Measurements from ENCODE around the gene BUB1. TPM values are rescaled to one million over a fixed set of nuclear protein-coding genes. Genes with fewer than 3 reads are reported as not detected.

BUB1 gene
- total RNA-seq, 1 donor from 2014 or later: 7.3 TPM

GRCh38 chr2:110674620-110675555 lies 3.0 kb downstream of the BUB1 start:
- Mint-ChIP-seq H3K4me1 (ENCODE audit: unreplicated experiment) (peaks cover 37% of the 10 kb centered on the region), H3K4me3 (ENCODE audit: unreplicated experiment) (peak overlapping the region; percentile 47), H3K27me3 (ENCODE audit: unreplicated experiment) (no peaks in the 10 kb centered on the region), H3K9me3 (ENCODE audit: unreplicated experiment) (no peaks in the 10 kb centered on the region), H3K27ac (ENCODE audit: unreplicated experiment) (peak overlapping the region; percentile 88), H3K36me3 (ENCODE audit: unreplicated experiment) (peaks cover 2% of the 10 kb centered on the region)
- no peak for DNase-seq (ENCODE audit: extremely low spot score, unreplicated experiment)
- no peak for TF ChIP-seq CTCF (IDR thresholded peaks at IDR 0.05)

GRCh38 chr2:110673201-110673600 lies 4.7 kb downstream of the BUB1 start:
- no peak for TF ChIP-seq CTCF (IDR thresholded peaks at IDR 0.05)
- no peaks in the 10 kb centered on the region for H3K9me3 Mint-ChIP-seq (ENCODE audit: unreplicated experiment)
- H3K4me1 Mint-ChIP-seq (ENCODE audit: unreplicated experiment): peaks cover 25% of the 10 kb centered on the region
- no peak overlapping the region for H3K4me3 Mint-ChIP-seq (ENCODE audit: unreplicated experiment)
- no peak for DNase-seq (ENCODE audit: extremely low spot score, unreplicated experiment)
- H3K36me3 Mint-ChIP-seq (ENCODE audit: unreplicated experiment): peaks cover 9% of the 10 kb centered on the region
- no peak overlapping the region for H3K27ac Mint-ChIP-seq (ENCODE audit: unreplicated experiment)
- H3K27me3 Mint-ChIP-seq (ENCODE audit: unreplicated experiment): no peaks in the 10 kb centered on the region

GRCh38 chr2:110670826-110671225 lies 7.0 kb downstream of the BUB1 start:
- Mint-ChIP-seq H3K9me3 (ENCODE audit: unreplicated experiment) (no peaks in the 10 kb centered on the region), H3K27me3 (ENCODE audit: unreplicated experiment) (no peaks in the 10 kb centered on the region), H3K4me3 (ENCODE audit: unreplicated experiment) (no peak overlapping the region), H3K27ac (ENCODE audit: unreplicated experiment) (no peak overlapping the region), H3K4me1 (ENCODE audit: unreplicated experiment) (peaks cover 9% of the 10 kb centered on the region), H3K36me3 (ENCODE audit: unreplicated experiment) (peaks cover 9% of the 10 kb centered on the region)
- no peak for TF ChIP-seq CTCF (IDR thresholded peaks at IDR 0.05)
- no peak for DNase-seq (ENCODE audit: extremely low spot score, unreplicated experiment)

- Mint-ChIP-seq H3K4me3 (ENCODE audit: unreplicated experiment) (no peak overlapping the region), H3K27me3 (ENCODE audit: unreplicated experiment) (no peaks in the 10 kb centered on the region), H3K9me3 (ENCODE audit: unreplicated experiment) (no peaks in the 10 kb centered on the region), H3K36me3 (ENCODE audit: unreplicated experiment) (peaks cover 11% of the 10 kb centered on the region), H3K27ac (ENCODE audit: unreplicated experiment) (no peak overlapping the region), H3K4me1 (ENCODE audit: unreplicated experiment) (no peaks in the 10 kb centered on the region)
- TF ChIP-seq CTCF (IDR thresholded peaks at IDR 0.05): no peak
- no peak for DNase-seq (ENCODE audit: extremely low spot score, unreplicated experiment)
Observed at GRCh38 chr2:110669079-110669478, 8.8 kb downstream of the BUB1 start.

- Mint-ChIP-seq H3K36me3 (ENCODE audit: unreplicated experiment) (peaks cover 9% of the 10 kb centered on the region), H3K4me3 (ENCODE audit: unreplicated experiment) (no peak overlapping the region), H3K4me1 (ENCODE audit: unreplicated experiment) (peaks cover 6% of the 10 kb centered on the region), H3K27ac (ENCODE audit: unreplicated experiment) (no peak overlapping the region), H3K9me3 (ENCODE audit: unreplicated experiment) (no peaks in the 10 kb centered on the region), H3K27me3 (ENCODE audit: unreplicated experiment) (no peaks in the 10 kb centered on the region)
- TF ChIP-seq CTCF (IDR thresholded peaks at IDR 0.05): no peak
- no peak for DNase-seq (ENCODE audit: extremely low spot score, unreplicated experiment)
Observed at GRCh38 chr2:110667071-110667470, 10.8 kb downstream of the BUB1 start.

Measured in osteocyte (in vitro differentiated cells).